GM12878 (cell line): ENCODE data around the gene XAGE3.

Experiments
- CTCF ChIP-seq, 3 experiments: IDR thresholded peaks in 2 of 3; conservative IDR thresholded peaks in 1 of 3; 2 replicates each; pipeline ENCODE4 v1.5.1; 2011; ENCODE audit warnings: low read depth in 3 of 3, low read length in 3 of 3, mild to moderate bottlenecking in 3 of 3, control low read depth in 2 of 3, moderate library complexity in 2 of 3, inconsistent platforms in 1 of 3, mixed read lengths in 1 of 3; ENCODE audit not compliant: control insufficient read depth in 2 of 3, insufficient read depth in 1 of 3; ENCODE audit errors: extremely low read depth in 1 of 3
- EZH2 ChIP-seq: IDR thresholded peaks from 2 replicates; pipeline ENCODE4 v1.6.1; 2012; ENCODE audit warnings: low read depth, mild to moderate bottlenecking, control low read depth, inconsistent platforms, low read length, borderline replicate concordance; ENCODE audit not compliant: control insufficient read depth
- MYC ChIP-seq: IDR thresholded peaks from 2 replicates; pipeline ENCODE4 v1.6.1; 2011; ENCODE audit warnings: mild to moderate bottlenecking, low read length, moderate library complexity, inconsistent platforms; ENCODE audit not compliant: insufficient read depth, insufficient replicate concordance, insufficient read length, severe bottlenecking
- NFIC ChIP-seq: IDR thresholded peaks from 2 replicates; pipeline ENCODE4 v1.6.1; 2012; ENCODE audit warnings: low read depth, mild to moderate bottlenecking, inconsistent platforms, low read length, moderate library complexity
- POLR2A ChIP-seq: IDR thresholded peaks from 2 replicates; pipeline ENCODE4 v1.6.1; 2011; ENCODE audit warnings: low read depth, mild to moderate bottlenecking, low read length
- TAF1 ChIP-seq: IDR thresholded peaks from 2 replicates; pipeline ENCODE4 v1.6.1; 2011; ENCODE audit warnings: mild to moderate bottlenecking, low read depth, low read length, borderline replicate concordance
- TARDBP ChIP-seq: IDR thresholded peaks from 2 replicates; pipeline ENCODE4 v1.6.1; 2016; ENCODE audit warnings: borderline replicate concordance
- USF2 ChIP-seq: IDR thresholded peaks from 2 replicates; pipeline ENCODE4 v1.6.1; 2011; ENCODE audit warnings: low read depth, low read length, improper control_type of control experiment, borderline replicate concordance
- YY1 ChIP-seq: IDR thresholded peaks from 2 replicates; pipeline ENCODE4 v1.6.1; 2011; ENCODE audit warnings: low read depth, mild to moderate bottlenecking, low read length

GRCh38 chrX:52852110-52852860, 15.6 kb downstream of the XAGE3 start:
- TF ChIP-seq NFIC (no peak), CTCF (IDR thresholded peaks at IDR 0.05 in 2 of 3, conservative IDR thresholded peaks at IDR 0.05 in 1 of 3; ENCODE audit: control insufficient read depth in 2 of 3, extremely low read depth in 1 of 3, insufficient read depth in 1 of 3, low read depth in 3 of 3, low read length in 3 of 3) (no peak), EZH2 (no peak), TAF1 (no peak), TARDBP (no peak), MYC (no peak), POLR2A (no peak), YY1 (no peak), USF2 (no peak)
